ENCODE results near the gene FAM124B. TPM values are rescaled to one million over a fixed set of nuclear protein-coding genes. Genes with fewer than 3 reads are reported as not detected.
A peak's percentile ranks its signal among the peaks of the same experiment; 100 is the strongest.

The FAM124B gene
- total and polyA plus RNA-seq, 11 donors: 0.34 to 5.1 (median 1.6) TPM

DNA sequence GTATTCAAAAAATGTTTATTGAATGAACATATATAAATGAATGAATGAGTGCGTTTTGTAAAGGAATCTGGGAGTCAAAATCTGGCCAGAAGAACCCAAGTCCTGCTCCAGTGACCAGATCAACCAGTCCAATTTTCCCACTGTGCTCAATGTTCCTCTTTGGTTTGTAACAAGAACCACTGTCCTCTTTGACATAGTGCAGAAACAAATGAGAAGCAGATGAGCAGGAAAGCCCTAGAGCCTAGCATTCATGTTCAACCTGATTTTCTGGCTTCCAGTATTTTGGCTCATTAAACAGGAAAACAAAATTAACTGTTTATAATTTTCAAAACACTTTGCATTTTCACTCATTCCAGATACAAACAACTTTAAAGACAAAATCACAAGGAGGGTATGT lies 23.2 kb downstream of the FAM124B start:
- peak overlapping the region in 1 of 12 donors; percentile 51 for H3K27ac ChIP-seq
- ATAC-seq (no peak), DNase-seq (no peak)
- no peaks in the 10 kb centered on the region for H3K27me3 ChIP-seq
- H3K9me3 ChIP-seq: no peaks in the 10 kb centered on the region
- WGBS, 4 donors: 86 to 93% (median 92%) methylated on average over 1 of the region's 1 CpG
- intact Hi-C loops (cut with DNase I): loop anchor here in 1 of 10 donors (10.0 kb wide), 1 partner anchor 404 kb away; no protein-coding TSS in a partner anchor
- no peak overlapping the region for H3K4me3 ChIP-seq
- peaks cover 0 to 34% (median 7%) of the 10 kb centered on the region in 12 donors for H3K4me1 ChIP-seq
- TF ChIP-seq CTCF (IDR thresholded peaks at IDR 0.05) (no peak), POLR2A (IDR thresholded peaks at IDR 0.05) (no peak)
- H3K36me3 ChIP-seq: no peaks in the 10 kb centered on the region

GRCh38 chr2:224377751-224378700 lies 23.9 kb downstream of the FAM124B start:
- Histone ChIP-seq H3K27ac (peak overlapping the region in 1 of 12 donors; percentile 51), H3K36me3 (no peaks in the 10 kb centered on the region), H3K4me1 (peaks cover 0 to 34% (median 7%) of the 10 kb centered on the region in 12 donors), H3K27me3 (no peaks in the 10 kb centered on the region), H3K9me3 (no peaks in the 10 kb centered on the region), H3K4me3 (no peak overlapping the region)
- ATAC-seq (no peak), DNase-seq (no peak)
- TF ChIP-seq CTCF (IDR thresholded peaks at IDR 0.05): peak in 3 of 12 donors; percentile 5 to 19 (median 14)
- TF ChIP-seq POLR2A (IDR thresholded peaks at IDR 0.05): no peak
- intact Hi-C loops (cut with DNase I): loop anchor here in 1 of 10 donors (10.0 kb wide), 1 partner anchor 403 kb away; no protein-coding TSS in a partner anchor
- 69 to 75% (median 73%) methylated on average over 6 of the region's 6 CpGs for WGBS, 4 donors

- peaks cover 0 to 12% (median 2%) of the 10 kb centered on the region in 12 donors for H3K4me1 ChIP-seq
- no peak for ATAC-seq
These were observed 29.3 kb downstream of the FAM124B start for GRCh38 chr2:224372641-224373040.

More at GRCh38 chr2:224372641-224373040, 29.3 kb downstream of the FAM124B start:
- H3K27me3 ChIP-seq: no peaks in the 10 kb centered on the region
- H3K27ac ChIP-seq: no peak overlapping the region
- H3K36me3 ChIP-seq: no peaks in the 10 kb centered on the region
- intact Hi-C loops (cut with DNase I): loop anchor here in 1 of 10 donors (10.0 kb wide), 1 partner anchor 398 kb away; no protein-coding TSS in a partner anchor
- no peak for DNase-seq
- WGBS, 4 donors: 75 to 79% (median 76%) methylated on average over 6 of the region's 6 CpGs
- H3K9me3 ChIP-seq: no peaks in the 10 kb centered on the region
- H3K4me3 ChIP-seq: no peak overlapping the region
- TF ChIP-seq POLR2A (IDR thresholded peaks at IDR 0.05) (no peak), CTCF (IDR thresholded peaks at IDR 0.05) (no peak)

Data from heart left ventricle (tissue), 16 donors.